Astrocyte (in vitro differentiated cells and primary cell): ENCODE data around the gene ALPP. TPM values are rescaled to one million over a fixed set of nuclear protein-coding genes. Genes with fewer than 3 reads are reported as not detected.

Experiments used
- DNase-seq: peaks from one replicate; pipeline ENCODE4 v3.0.0-alpha.2; 2010; ENCODE audit warnings: low read depth
- FAIRE-seq: peaks from 2 replicates; lab custom pipeline; 2011; peaks lifted over from hg19 to GRCh38; lab: Jason Lieb, UNC
- H2AFZ ChIP-seq: 2 replicates; pipeline ENCODE4 v1.6.0; 2012; ENCODE audit warnings: low read depth, low read length, inconsistent platforms
- H3K27ac ChIP-seq: 2 replicates; pipeline ENCODE4 v1.5.1; 2011; ENCODE audit warnings: low read depth, low read length, inconsistent platforms
- H3K27me3 ChIP-seq: 2 replicates; pipeline ENCODE4 v1.6.0; 2011; ENCODE audit warnings: low read length, inconsistent platforms; ENCODE audit not compliant: insufficient read depth
- H3K36me3 ChIP-seq: 2 replicates; pipeline ENCODE4 v1.5.1; 2011; ENCODE audit warnings: low read length, inconsistent platforms; ENCODE audit not compliant: insufficient read depth
- H3K4me1 ChIP-seq: 2 replicates; pipeline ENCODE4 v1.5.1; 2011; ENCODE audit warnings: low read length, inconsistent platforms; ENCODE audit not compliant: insufficient read depth
- H3K4me2 ChIP-seq: 2 replicates; pipeline ENCODE4 v1.6.0; 2012; ENCODE audit warnings: low read length, inconsistent platforms
- H3K4me3 ChIP-seq: 2 replicates; pipeline ENCODE4 v1.5.1; 2011; ENCODE audit warnings: low read depth, mild to moderate bottlenecking, low read length, inconsistent platforms; ENCODE audit not compliant: insufficient read depth
- H3K79me2 ChIP-seq: 2 replicates; pipeline ENCODE4 v1.6.0; 2012; ENCODE audit warnings: mild to moderate bottlenecking, low read length, inconsistent platforms; ENCODE audit not compliant: insufficient read depth
- H3K9ac ChIP-seq: 2 replicates; pipeline ENCODE4 v1.6.0; 2012; ENCODE audit warnings: mild to moderate bottlenecking, low read length, inconsistent platforms
- H3K9me3 ChIP-seq: 2 replicates; pipeline ENCODE4 v1.5.1; 2012; ENCODE audit warnings: low read depth, mild to moderate bottlenecking, low read length, inconsistent platforms; ENCODE audit not compliant: insufficient read depth
- H4K20me1 ChIP-seq: 2 replicates; pipeline ENCODE4 v1.6.0; 2012; ENCODE audit warnings: low read length, inconsistent platforms; ENCODE audit not compliant: insufficient read depth
- H3K27ac Mint-ChIP-seq: one replicate; pipeline ENCODE4 v1.8.0; 2021; ENCODE audit warnings: mild to moderate bottlenecking, mixed read lengths; ENCODE audit not compliant: unreplicated experiment
- H3K27me3 Mint-ChIP-seq: one replicate; pipeline ENCODE4 v1.8.0; 2021; ENCODE audit warnings: low read depth, mixed read lengths; ENCODE audit not compliant: unreplicated experiment
- H3K36me3 Mint-ChIP-seq: one replicate; pipeline ENCODE4 v1.8.0; 2021; ENCODE audit warnings: low read depth, mixed read lengths; ENCODE audit not compliant: unreplicated experiment
- H3K4me1 Mint-ChIP-seq: one replicate; pipeline ENCODE4 v1.8.0; 2021; ENCODE audit warnings: low read depth, mixed read lengths; ENCODE audit not compliant: unreplicated experiment
- H3K4me3 Mint-ChIP-seq: one replicate; pipeline ENCODE4 v1.8.0; 2021; ENCODE audit warnings: mild to moderate bottlenecking, moderate library complexity, mixed read lengths; ENCODE audit not compliant: unreplicated experiment
- H3K9me3 Mint-ChIP-seq: one replicate; pipeline ENCODE4 v1.8.0; 2021; ENCODE audit warnings: mild to moderate bottlenecking, mixed read lengths; ENCODE audit not compliant: unreplicated experiment
- EZH2 ChIP-seq: IDR thresholded peaks from 2 replicates; pipeline ENCODE4 v1.6.1; 2012; ENCODE audit warnings: mild to moderate bottlenecking, low read length, inconsistent platforms; ENCODE audit not compliant: insufficient read depth
- total RNA-seq: library from RNA; stranded (reverse); gene quantifications from 2 replicates; pipeline ENCODE4 v1.2.1, GENCODE V29; 2021
- TF ChIP-seq, protein P1 (sequence below): IDR thresholded peaks from 2 replicates; pipeline ENCODE4 v1.5.1; 2011; ENCODE audit warnings: low read depth, mild to moderate bottlenecking, inconsistent platforms, low read length, moderate library complexity; ENCODE audit not compliant: insufficient read depth

Gene ALPP
- total RNA-seq, 1 donor from 2014 or later = 0.32 TPM

DNA sequence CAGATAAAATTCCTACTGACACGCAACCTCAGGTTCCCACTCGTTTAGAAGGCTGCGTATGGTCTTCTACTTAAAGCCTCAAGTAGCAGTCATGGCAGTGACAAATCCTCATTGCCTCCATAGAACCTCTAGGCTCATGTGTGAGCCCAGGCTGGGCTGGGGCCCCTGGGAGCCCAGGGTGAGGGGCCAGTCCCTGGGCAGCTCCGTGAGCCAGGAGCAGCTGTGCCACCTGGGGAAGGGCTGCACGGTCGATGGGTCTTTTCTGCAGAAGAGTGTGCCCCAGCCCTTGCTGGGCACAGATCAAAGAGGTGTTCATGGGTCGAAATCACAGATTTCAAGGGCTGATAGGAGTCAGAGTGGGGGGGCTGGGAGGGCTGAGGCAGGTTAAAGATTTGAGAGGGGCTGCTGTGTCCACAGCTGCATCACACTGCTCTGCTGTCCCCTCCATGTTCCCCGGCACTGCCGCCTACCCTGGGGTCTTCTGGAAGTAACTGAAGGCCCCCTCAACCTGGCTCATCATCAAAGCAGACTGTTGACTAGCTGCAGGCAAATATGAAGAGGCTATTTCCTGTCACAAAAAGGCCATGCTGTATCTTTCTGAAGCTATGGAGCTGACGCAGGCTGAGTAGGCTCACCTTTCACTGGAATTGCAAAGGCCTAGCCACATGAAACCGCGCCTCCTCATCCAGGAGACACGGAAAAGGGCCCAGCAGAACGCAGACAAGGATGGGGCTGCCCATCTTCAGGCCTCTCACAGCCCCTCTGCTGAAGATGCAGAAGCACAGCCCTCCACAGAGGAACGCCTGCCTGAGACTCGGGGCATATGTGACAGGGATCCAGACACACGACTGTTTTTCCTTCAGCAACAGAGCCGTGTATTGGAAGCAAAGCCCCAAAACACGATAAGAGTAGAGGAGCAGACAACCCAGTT, 35.7 kb upstream of the ALPP start:
- no peak for DNase-seq

GRCh38 chr2:232343821-232344220, 34.7 kb upstream of the ALPP start:
- FAIRE-seq = no peak
- Mint-ChIP-seq H3K4me3 (no peak overlapping the region), H3K9me3 (peaks cover 12% of the 10 kb centered on the region), H3K27me3 (peaks cover 28% of the 10 kb centered on the region), H3K36me3 (peaks cover 7% of the 10 kb centered on the region), H3K4me1 (no peaks in the 10 kb centered on the region), H3K27ac (no peak overlapping the region)
- TF ChIP-seq, protein P1, sequence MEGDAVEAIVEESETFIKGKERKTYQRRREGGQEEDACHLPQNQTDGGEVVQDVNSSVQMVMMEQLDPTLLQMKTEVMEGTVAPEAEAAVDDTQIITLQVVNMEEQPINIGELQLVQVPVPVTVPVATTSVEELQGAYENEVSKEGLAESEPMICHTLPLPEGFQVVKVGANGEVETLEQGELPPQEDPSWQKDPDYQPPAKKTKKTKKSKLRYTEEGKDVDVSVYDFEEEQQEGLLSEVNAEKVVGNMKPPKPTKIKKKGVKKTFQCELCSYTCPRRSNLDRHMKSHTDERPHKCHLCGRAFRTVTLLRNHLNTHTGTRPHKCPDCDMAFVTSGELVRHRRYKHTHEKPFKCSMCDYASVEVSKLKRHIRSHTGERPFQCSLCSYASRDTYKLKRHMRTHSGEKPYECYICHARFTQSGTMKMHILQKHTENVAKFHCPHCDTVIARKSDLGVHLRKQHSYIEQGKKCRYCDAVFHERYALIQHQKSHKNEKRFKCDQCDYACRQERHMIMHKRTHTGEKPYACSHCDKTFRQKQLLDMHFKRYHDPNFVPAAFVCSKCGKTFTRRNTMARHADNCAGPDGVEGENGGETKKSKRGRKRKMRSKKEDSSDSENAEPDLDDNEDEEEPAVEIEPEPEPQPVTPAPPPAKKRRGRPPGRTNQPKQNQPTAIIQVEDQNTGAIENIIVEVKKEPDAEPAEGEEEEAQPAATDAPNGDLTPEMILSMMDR = no peak
- TF ChIP-seq EZH2 = no peak
- no peak for DNase-seq
- no peak overlapping the region for H3K4me3 ChIP-seq
- no peaks in the 10 kb centered on the region for H4K20me1 ChIP-seq
- H3K79me2 ChIP-seq = no peaks in the 10 kb centered on the region
- H3K4me2 ChIP-seq = no peak overlapping the region
- peaks cover 6% of the 10 kb centered on the region for H3K27me3 ChIP-seq
- H3K4me1 ChIP-seq = no peaks in the 10 kb centered on the region
- no peaks in the 10 kb centered on the region for H3K9me3 ChIP-seq
- H3K9ac ChIP-seq = no peak overlapping the region
- no peak overlapping the region for H2AFZ ChIP-seq
- H3K36me3 ChIP-seq = no peaks in the 10 kb centered on the region
- H3K27ac ChIP-seq = no peak overlapping the region

More for the DNA sequence above, 35.7 kb upstream of the ALPP start:
- Mint-ChIP-seq H3K36me3 (peaks cover 9% of the 10 kb centered on the region), H3K27me3 (peaks cover 19% of the 10 kb centered on the region), H3K27ac (no peak overlapping the region), H3K4me3 (no peak overlapping the region), H3K4me1 (no peaks in the 10 kb centered on the region), H3K9me3 (peaks cover 5% of the 10 kb centered on the region)
- no peaks in the 10 kb centered on the region for H3K4me1 ChIP-seq
- TF ChIP-seq EZH2 = no peak
- TF ChIP-seq, protein P1 = no peak
- H4K20me1 ChIP-seq = no peaks in the 10 kb centered on the region
- H3K36me3 ChIP-seq = no peaks in the 10 kb centered on the region
- FAIRE-seq = no peak
- H3K4me3 ChIP-seq = no peak overlapping the region
- no peaks in the 10 kb centered on the region for H3K9me3 ChIP-seq
- no peak overlapping the region for H3K9ac ChIP-seq
- H3K27ac ChIP-seq = no peak overlapping the region
- H2AFZ ChIP-seq = no peak overlapping the region
- no peak overlapping the region for H3K4me2 ChIP-seq
- H3K27me3 ChIP-seq = no peaks in the 10 kb centered on the region
- H3K79me2 ChIP-seq = no peaks in the 10 kb centered on the region

- Histone ChIP-seq H3K9me3 (no peaks in the 10 kb centered on the region), H3K27me3 (peaks cover 14% of the 10 kb centered on the region), H3K4me2 (no peak overlapping the region), H3K9ac (no peak overlapping the region), H3K4me3 (no peak overlapping the region), H3K27ac (no peak overlapping the region), H3K36me3 (no peaks in the 10 kb centered on the region), H3K4me1 (no peaks in the 10 kb centered on the region), H2AFZ (no peak overlapping the region), H4K20me1 (no peaks in the 10 kb centered on the region), H3K79me2 (no peaks in the 10 kb centered on the region)
- FAIRE-seq = no peak
- Mint-ChIP-seq H3K9me3 (peaks cover 10% of the 10 kb centered on the region), H3K27me3 (peaks cover 32% of the 10 kb centered on the region), H3K4me3 (no peak overlapping the region), H3K36me3 (peaks cover 7% of the 10 kb centered on the region), H3K27ac (no peak overlapping the region), H3K4me1 (no peaks in the 10 kb centered on the region)
- no peak for TF ChIP-seq EZH2
- TF ChIP-seq, protein P1 = no peak
- DNase-seq = no peak
Observed at GRCh38 chr2:232345251-232345650, 33.3 kb upstream of the ALPP start.
